Muscle of arm (tissue), 14 donors: ENCODE measurements around the gene USP17L19. TPM values are rescaled to one million over a fixed set of nuclear protein-coding genes. Genes with fewer than 3 reads are reported as not detected.
"Not testable (repeated sequence)": the region's sequence is repeated elsewhere in the genome, so short reads cannot be mapped to it uniquely, and the experiment has no call there.

Source experiments
- DNase-seq: peaks from one replicate; pipeline ENCODE4 v3.0.0-alpha.2; 2013
- long read RNA-seq, 11 donors: transcript quantifications; one replicate each; lab custom pipeline, GENCODE V29; 2026
- polyA plus RNA-seq, 12 donors: library from polyadenylated mRNA; unstranded; fragments of 120-200 nt; gene quantifications; one replicate each; pipeline ENCODE4 v1.2.1, GENCODE V29; 2013; ENCODE audit not compliant: insufficient read length in 12 of 12

Gene USP17L19, protein sequence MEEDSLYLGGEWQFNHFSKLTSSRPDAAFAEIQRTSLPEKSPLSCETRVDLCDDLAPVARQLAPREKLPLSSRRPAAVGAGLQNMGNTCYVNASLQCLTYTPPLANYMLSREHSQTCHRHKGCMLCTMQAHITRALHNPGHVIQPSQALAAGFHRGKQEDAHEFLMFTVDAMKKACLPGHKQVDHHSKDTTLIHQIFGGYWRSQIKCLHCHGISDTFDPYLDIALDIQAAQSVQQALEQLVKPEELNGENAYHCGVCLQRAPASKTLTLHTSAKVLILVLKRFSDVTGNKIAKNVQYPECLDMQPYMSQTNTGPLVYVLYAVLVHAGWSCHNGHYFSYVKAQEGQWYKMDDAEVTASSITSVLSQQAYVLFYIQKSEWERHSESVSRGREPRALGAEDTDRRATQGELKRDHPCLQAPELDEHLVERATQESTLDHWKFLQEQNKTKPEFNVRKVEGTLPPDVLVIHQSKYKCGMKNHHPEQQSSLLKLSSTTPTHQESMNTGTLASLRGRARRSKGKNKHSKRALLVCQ
- polyA plus RNA-seq, result not detected
- long read RNA-seq, donor 1, result 0 reads
- long read RNA-seq, donor 2, result 0 reads
- long read RNA-seq, donor 3, result 0 reads
- long read RNA-seq, donor 4, result 0 reads
- long read RNA-seq, donor 5, result 0 reads
- long read RNA-seq, donor 6, result 0 reads
- long read RNA-seq, donor 7, result 0 reads
- long read RNA-seq, donor 8, result 0 reads
- long read RNA-seq, donor 9, result 0 reads
- long read RNA-seq, donor 10, result 0 reads
- long read RNA-seq, donor 11, result 0 reads

DNA sequence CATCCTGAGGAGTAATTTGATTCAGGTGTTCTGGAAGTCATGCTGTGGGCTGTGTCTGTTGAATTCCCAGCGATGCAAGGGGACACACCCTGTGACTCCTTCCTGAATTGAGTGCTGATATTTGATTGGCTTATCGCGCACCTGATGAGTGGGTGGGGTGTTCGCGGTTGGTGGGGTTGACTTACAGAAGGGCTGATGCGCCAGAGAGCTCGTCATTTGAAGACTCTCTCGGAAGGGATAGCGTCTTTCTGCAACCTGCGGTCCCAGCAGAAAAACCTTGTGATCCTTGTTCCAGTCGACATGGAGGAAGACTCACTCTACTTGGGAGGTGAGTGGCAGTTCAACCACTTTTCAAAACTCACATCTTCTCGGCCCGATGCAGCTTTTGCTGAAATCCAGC lies at the start of gene USP17L19:
Gene USP17L19, plus strand, starts transcription at position 301 of the 400 bp plus-strand sequence. Its CDS starts 0 bp downstream, at position 301.
- DNase-seq, result not testable (repeated sequence)

DNA sequence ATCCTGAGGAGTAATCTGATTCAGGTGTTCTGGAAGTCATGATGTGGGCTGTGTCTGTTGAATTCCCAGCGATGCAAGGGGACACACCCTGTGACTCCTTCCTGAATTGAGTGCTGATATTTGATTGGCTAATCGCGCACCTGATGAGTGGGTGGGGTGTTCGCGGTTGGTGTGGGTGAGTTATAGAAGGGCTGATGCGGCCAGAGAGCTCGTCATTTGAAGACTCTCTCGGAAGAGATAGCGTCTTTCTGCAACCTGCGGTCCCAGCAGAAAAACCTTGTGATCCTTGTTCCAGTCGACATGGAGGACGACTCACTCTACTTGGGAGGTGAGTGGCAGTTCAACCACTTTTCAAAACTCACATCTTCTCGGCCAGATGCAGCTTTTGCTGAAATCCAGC lies 42.8 kb upstream of the USP17L19 start, which contains the start of gene USP17L10:
Gene USP17L10, plus strand, starts transcription at position 301 of the 400 bp plus-strand sequence. Its CDS starts 0 bp downstream, at position 301.
- not testable (repeated sequence) for DNase-seq

DNA sequence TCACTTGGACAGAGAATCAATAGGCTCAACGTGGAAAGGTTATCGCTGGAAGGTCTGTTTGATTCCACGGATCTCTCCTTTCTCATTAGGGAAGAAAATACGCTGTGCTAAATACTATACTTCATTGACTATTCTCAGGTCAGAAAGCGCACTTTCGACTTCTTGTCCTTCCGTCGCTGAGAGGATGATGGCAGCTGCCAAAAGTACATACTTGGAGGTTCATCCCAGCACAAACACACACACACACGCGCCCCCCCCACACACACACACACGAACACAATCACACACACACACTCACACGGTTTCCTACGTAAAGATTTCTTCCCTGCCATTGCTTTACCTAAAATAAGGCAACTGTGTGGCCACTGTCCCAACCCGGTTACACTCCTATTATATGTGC lies 38.5 kb upstream of the USP17L19 start:
- not testable (repeated sequence) for DNase-seq

DNA sequence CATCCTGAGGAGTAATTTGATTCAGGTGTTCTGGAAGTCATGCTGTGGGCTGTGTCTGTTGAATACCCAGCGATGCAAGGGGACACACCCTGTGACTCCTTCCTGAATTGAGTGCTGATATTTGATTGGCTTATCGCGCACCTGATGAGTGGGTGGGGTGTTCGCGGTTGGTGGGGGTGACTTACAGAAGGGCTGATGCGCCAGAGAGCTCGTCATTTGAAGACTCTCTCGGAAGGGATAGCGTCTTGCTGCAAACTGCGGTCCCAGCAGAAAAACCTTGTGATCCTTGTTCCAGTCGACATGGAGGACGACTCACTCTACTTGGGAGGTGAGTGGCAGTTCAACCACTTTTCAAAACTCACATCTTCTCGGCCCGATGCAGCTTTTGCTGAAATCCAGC lies 38.1 kb upstream of the USP17L19 start, which contains the start of gene USP17L11:
Gene USP17L11, plus strand, starts transcription at position 301 of the 400 bp plus-strand sequence. Its CDS starts 0 bp downstream, at position 301.
- not testable (repeated sequence) for DNase-seq

DNA sequence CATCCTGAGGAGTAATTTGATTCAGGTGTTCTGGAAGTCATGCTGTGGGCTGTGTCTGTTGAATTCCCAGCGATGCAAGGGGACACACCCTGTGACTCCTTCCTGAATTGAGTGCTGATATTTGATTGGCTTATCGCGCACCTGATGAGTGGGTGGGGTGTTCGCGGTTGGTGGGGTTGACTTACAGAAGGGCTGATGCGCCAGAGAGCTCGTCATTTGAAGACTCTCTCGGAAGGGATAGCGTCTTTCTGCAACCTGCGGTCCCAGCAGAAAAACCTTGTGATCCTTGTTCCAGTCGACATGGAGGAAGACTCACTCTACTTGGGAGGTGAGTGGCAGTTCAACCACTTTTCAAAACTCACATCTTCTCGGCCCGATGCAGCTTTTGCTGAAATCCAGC lies 33.3 kb upstream of the USP17L19 start, which contains the start of gene USP17L12:
Gene USP17L12, plus strand, starts transcription at position 301 of the 400 bp plus-strand sequence. Its CDS starts 0 bp downstream, at position 301.
- DNase-seq, result not testable (repeated sequence)

DNA sequence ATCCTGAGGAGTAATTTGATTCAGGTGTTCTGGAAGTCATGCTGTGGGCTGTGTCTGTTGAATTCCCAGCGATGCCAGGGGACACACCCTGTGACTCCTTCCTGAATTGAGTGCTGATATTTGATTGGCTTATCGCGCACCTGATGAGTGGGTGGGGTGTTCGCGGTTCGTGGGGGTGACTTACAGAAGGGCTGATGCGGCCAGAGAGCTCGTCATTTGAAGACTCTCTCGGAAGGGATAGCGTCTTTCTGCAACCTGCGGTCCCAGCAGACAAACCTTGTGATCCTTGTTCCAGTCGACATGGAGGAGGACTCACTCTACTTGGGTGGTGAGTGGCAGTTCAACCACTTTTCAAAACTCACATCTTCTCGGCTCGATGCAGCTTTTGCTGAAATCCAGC lies 28.6 kb upstream of the USP17L19 start, which contains the start of gene USP17L13:
Gene USP17L13, plus strand, starts transcription at position 301 of the 400 bp plus-strand sequence. Its CDS starts 0 bp downstream, at position 301.
- DNase-seq, result not testable (repeated sequence)

DNA sequence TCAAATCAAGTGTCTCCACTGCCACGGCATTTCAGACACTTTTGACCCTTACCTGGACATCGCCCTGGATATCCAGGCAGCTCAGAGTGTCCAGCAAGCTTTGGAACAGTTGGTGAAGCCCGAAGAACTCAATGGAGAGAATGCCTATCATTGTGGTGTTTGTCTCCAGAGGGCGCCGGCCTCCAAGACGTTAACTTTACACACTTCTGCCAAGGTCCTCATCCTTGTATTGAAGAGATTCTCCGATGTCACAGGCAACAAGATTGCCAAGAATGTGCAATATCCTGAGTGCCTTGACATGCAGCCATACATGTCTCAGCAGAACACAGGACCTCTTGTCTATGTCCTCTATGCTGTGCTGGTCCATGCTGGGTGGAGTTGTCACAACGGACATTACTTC lies 22.9 kb upstream of the USP17L19 start:
- DNase-seq, result not testable (repeated sequence)

DNA sequence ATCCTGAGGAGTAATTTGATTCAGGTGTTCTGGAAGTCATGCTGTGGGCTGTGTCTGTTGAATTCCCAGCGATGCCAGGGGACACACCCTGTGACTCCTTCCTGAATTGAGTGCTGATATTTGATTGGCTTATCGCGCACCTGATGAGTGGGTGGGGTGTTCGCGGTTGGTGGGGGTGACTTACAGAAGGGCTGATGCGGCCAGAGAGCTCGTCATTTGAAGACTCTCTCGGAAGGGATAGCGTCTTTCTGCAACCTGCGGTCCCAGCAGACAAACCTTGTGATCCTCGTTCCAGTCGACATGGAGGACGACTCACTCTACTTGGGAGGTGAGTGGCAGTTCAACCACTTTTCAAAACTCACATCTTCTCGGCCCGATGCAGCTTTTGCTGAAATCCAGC lies 19.1 kb upstream of the USP17L19 start, which contains the start of gene USP17L15:
Gene USP17L15, plus strand, starts transcription at position 301 of the 400 bp plus-strand sequence. Its CDS starts 0 bp downstream, at position 301.
- not testable (repeated sequence) for DNase-seq

DNA sequence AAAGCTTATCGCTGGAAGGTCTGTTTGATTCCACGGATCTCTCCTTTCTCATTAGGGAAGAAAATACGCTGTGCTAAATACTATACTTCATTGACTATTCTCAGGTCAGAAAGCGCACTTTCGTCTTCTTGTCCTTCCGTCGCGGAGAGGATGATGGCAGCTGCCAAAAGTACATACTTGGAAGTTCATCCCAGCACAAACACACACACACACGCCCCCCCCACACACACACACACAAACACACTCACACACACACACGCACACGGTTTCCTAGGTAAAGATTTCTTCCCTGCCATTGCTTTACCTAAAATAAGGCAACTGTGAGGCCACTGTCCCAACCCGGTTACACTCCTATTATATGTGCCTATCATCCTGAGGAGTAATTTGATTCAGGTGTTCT lies 14.7 kb upstream of the USP17L19 start:
- DNase-seq, result not testable (repeated sequence)

DNA sequence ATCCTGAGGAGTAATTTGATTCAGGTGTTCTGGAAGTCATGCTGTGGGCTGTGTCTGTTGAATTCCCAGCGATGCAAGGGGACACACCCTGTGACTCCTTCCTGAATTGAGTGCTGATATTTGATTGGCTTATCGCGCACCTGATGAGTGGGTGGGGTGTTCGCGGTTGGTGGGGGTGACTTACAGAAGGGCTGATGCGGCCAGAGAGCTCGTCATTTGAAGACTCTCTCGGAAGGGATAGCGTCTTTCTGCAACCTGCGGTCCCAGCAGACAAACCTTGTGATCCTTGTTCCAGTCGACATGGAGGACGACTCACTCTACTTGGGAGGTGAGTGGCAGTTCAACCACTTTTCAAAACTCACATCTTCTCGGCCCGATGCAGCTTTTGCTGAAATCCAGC lies 9.6 kb upstream of the USP17L19 start, which contains the start of gene USP17L17:
Gene USP17L17, plus strand, starts transcription at position 301 of the 400 bp plus-strand sequence. Its CDS starts 0 bp downstream, at position 301.
- DNase-seq, result not testable (repeated sequence)

DNA sequence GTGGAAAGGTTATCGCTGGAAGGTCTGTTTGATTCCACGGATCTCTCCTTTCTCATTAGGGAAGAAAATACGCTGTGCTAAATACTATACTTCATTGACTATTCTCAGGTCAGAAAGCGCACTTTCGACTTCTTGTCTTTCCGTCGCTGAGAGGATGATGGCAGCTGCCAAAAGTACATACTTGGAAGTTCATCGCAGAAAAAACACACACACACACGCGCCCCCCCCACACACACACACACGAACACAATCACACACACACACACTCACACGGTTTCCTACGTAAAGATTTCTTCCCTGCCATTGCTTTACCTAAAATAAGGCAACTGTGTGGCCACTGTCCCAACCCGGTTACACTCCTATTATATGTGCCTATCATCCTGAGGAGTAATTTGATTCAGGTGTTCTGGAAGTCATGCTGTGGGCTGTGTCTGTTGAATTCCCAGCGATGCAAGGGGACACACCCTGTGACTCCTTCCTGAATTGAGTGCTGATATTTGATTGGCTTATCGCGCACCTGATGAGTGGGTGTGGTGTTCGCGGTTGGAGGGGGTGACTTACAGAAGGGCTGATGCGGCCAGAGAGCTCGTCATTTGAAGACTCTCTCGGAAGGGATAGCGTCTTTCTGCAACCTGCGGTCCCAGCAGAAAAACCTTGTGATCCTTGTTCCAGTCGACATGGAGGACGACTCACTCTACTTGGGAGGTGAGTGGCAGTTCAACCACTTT lies 5.1 kb upstream of the USP17L19 start, which contains the start of gene USP17L18:
Gene USP17L18, plus strand, starts transcription at position 678 of the 728 bp plus-strand sequence. Its CDS starts 0 bp downstream, at position 678.
- DNase-seq, result not testable (repeated sequence)

DNA sequence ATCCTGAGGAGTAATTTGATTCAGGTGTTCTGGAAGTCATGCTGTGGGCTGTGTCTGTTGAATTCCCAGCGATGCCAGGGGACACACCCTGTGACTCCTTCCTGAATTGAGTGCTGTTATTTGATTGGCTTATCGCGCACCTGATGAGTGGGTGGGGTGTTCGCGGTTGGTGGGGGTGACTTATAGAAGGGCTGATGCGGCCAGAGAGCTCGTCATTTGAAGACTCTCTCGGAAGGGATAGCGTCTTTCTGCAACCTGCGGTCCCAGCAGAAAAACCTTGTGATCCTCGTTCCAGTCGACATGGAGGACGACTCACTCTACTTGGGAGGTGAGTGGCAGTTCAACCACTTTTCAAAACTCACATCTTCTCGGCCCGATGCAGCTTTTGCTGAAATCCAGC lies 4.6 kb downstream of the USP17L19 start, which contains the start of gene USP17L20:
Gene USP17L20, plus strand, starts transcription at position 301 of the 400 bp plus-strand sequence. Its CDS starts 0 bp downstream, at position 301.
- DNase-seq, result not testable (repeated sequence)

DNA sequence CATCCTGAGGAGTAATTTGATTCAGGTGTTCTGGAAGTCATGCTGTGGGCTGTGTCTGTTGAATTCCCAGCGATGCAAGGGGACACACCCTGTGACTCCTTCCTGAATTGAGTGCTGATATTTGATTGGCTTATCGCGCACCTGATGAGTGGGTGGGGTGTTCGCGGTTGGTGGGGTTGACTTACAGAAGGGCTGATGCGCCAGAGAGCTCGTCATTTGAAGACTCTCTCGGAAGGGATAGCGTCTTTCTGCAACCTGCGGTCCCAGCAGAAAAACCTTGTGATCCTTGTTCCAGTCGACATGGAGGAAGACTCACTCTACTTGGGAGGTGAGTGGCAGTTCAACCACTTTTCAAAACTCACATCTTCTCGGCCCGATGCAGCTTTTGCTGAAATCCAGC lies 9.4 kb downstream of the USP17L19 start, which contains the start of gene USP17L21:
Gene USP17L21, plus strand, starts transcription at position 301 of the 400 bp plus-strand sequence. Its CDS starts 0 bp downstream, at position 301.
- DNase-seq, result not testable (repeated sequence)

DNA sequence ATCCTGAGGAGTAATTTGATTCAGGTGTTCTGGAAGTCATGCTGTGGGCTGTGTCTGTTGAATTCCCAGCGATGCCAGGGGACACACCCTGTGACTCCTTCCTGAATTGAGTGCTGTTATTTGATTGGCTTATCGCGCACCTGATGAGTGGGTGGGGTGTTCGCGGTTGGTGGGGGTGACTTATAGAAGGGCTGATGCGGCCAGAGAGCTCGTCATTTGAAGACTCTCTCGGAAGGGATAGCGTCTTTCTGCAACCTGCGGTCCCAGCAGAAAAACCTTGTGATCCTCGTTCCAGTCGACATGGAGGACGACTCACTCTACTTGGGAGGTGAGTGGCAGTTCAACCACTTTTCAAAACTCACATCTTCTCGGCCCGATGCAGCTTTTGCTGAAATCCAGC lies 14.1 kb downstream of the USP17L19 start, which contains the start of gene USP17L22:
Gene USP17L22, plus strand, starts transcription at position 301 of the 400 bp plus-strand sequence. Its CDS starts 0 bp downstream, at position 301.
- DNase-seq, result not testable (repeated sequence)

DNA sequence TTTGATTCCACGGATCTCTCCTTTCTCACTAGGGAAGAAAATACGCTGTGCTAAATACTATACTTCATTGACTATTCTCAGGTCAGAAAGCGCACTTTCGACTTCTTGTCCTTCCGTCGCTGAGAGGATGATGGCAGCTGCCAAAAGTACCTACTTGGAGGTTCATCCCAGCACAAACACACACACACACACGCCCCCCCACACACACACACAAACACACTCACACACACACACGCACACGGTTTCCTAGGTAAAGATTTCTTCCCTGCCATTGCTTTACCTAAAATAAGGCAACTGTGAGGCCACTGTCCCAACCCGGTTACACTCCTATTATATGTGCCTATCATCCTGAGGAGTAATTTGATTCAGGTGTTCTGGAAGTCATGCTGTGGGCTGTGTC lies 18.5 kb downstream of the USP17L19 start:
- not testable (repeated sequence) for DNase-seq

Other genes with a start within 250 kb of the USP17L19 start
- gene FAM90A26, start 83.0 kb upstream of the USP17L19 start, polyA plus RNA-seq, result under 1 TPM in 4 of 12 donors, not detected in 8; 0.07 to 0.11 (median 0.08) TPM
- not detected for gene USP17L10, start 42.7 kb upstream of the USP17L19 start, polyA plus RNA-seq
- gene USP17L11, start 38.0 kb upstream of the USP17L19 start, polyA plus RNA-seq, result not detected
- not detected for gene USP17L12, start 33.2 kb upstream of the USP17L19 start, polyA plus RNA-seq
- not detected for gene USP17L13, start 28.5 kb upstream of the USP17L19 start, polyA plus RNA-seq
- gene USP17L15, start 19.0 kb upstream of the USP17L19 start, polyA plus RNA-seq, result not detected
- gene USP17L17, start 9.5 kb upstream of the USP17L19 start, polyA plus RNA-seq, result not detected
- gene USP17L18, start 4.7 kb upstream of the USP17L19 start, polyA plus RNA-seq, result not detected
- gene USP17L20, start 4.7 kb downstream of the USP17L19 start, polyA plus RNA-seq, result not detected
- not detected for gene USP17L21, start 9.5 kb downstream of the USP17L19 start, polyA plus RNA-seq
- gene USP17L22, start 14.2 kb downstream of the USP17L19 start, polyA plus RNA-seq, result not detected
- gene USP17L24, start 71.8 kb downstream of the USP17L19 start, polyA plus RNA-seq, result not detected
- not detected for gene USP17L25, start 76.5 kb downstream of the USP17L19 start, polyA plus RNA-seq
- not detected for gene USP17L26, start 81.3 kb downstream of the USP17L19 start, polyA plus RNA-seq
- gene USP17L5, start 86.0 kb downstream of the USP17L19 start, polyA plus RNA-seq, result not detected
- gene USP17L27, start 90.8 kb downstream of the USP17L19 start, polyA plus RNA-seq, result not detected
- not detected for gene USP17L28, start 95.5 kb downstream of the USP17L19 start, polyA plus RNA-seq
- not detected for gene USP17L29, start 100.3 kb downstream of the USP17L19 start, polyA plus RNA-seq
- gene USP17L30, start 109.8 kb downstream of the USP17L19 start, polyA plus RNA-seq, result not detected
- not detected for gene DEFB131A, start 191.0 kb downstream of the USP17L19 start, polyA plus RNA-seq